GM12891 (cell line): ENCODE results near the gene MYH16.

Experiments used
- POLR2A ChIP-seq: IDR thresholded peaks from 2 replicates; pipeline ENCODE4 v1.6.1; 2011; ENCODE audit warnings: low read depth, low read length, control low read depth
- POLR2AphosphoS5 ChIP-seq: IDR thresholded peaks from 2 replicates; pipeline ENCODE4 v1.6.1; 2011; ENCODE audit warnings: low read depth, low read length, control low read depth
- TAF1 ChIP-seq: IDR thresholded peaks from 2 replicates; pipeline ENCODE4 v1.6.1; 2011; ENCODE audit warnings: low read depth, low read length, control low read depth

- TF ChIP-seq TAF1 (no peak), POLR2A (no peak), POLR2AphosphoS5 (no peak)
Observed at GRCh38 chr7:99313204-99313573, 40.5 kb downstream of the MYH16 start.
